Muscle layer of colon (tissue), 2 donors: ENCODE results near the gene GON7.
"Not testable (repeated sequence)": the region's sequence is repeated elsewhere in the genome, so short reads cannot be mapped to it uniquely, and the experiment has no call there.

ENCODE experiments used
- H3K27ac ChIP-seq: one replicate; pipeline ENCODE4 v1.7.0; 2013; ENCODE audit warnings: low read depth, mild to moderate bottlenecking, low read length, moderate library complexity
- H3K27me3 ChIP-seq, 2 donors: one replicate each; pipeline ENCODE4 v1.7.0; 2013; ENCODE audit warnings: low read length in 2 of 2, mild to moderate bottlenecking in 2 of 2; ENCODE audit not compliant: insufficient read depth in 2 of 2, control insufficient read depth in 1 of 2
- H3K36me3 ChIP-seq: one replicate; pipeline ENCODE4 v1.7.0; 2013; ENCODE audit warnings: mild to moderate bottlenecking, low read length; ENCODE audit not compliant: insufficient read depth
- H3K4me1 ChIP-seq: one replicate; pipeline ENCODE4 v1.7.0; 2013; ENCODE audit warnings: mild to moderate bottlenecking, low read length; ENCODE audit not compliant: insufficient read depth
- H3K4me3 ChIP-seq, 2 donors: one replicate each; pipeline ENCODE4 v1.7.0; 2013; ENCODE audit warnings: low read length in 2 of 2, low read depth in 1 of 2, mild to moderate bottlenecking in 1 of 2, moderate library complexity in 1 of 2
- H3K9ac ChIP-seq: one replicate; pipeline ENCODE4 v1.7.0; 2013; ENCODE audit warnings: low read length
- H3K9me3 ChIP-seq: one replicate; pipeline ENCODE4 v1.7.0; 2013; ENCODE audit warnings: mild to moderate bottlenecking, low read length
- donor health status: abdominal sarcoma.
- donor health status: Adenocarcinoma of cecum.

GON7 gene

GRCh38 chr14:93169619-93170018, 37.2 kb downstream of the GON7 start:
- H3K27me3 ChIP-seq, H3K9me3 ChIP-seq, H3K27ac ChIP-seq, H3K4me1 ChIP-seq, H3K9ac ChIP-seq, H3K4me3 ChIP-seq, H3K36me3 ChIP-seq: not testable (repeated sequence)

DNA sequence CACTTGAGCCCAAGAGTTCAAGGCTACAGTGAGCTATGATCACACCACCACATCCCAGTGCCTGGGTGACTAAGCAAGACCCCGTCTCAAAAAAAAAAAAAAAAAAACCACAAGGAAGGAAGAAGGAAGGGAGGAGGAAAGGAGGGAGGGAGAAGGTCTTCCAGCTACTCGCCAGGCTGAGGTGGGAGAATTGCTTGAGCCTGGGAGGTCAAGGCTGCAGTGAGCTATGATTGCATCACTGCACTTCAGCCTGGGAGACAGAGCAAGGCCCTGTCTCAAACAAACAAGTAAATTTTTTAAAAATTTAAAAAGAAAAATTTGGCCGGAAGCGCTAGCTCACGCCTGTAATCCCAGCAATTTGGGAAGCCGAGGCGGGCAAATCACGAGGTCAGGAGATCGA, 38.3 kb downstream of the GON7 start:
- not testable (repeated sequence) for H3K4me3 ChIP-seq, H3K27me3 ChIP-seq, H3K9me3 ChIP-seq, H3K27ac ChIP-seq, H3K9ac ChIP-seq, H3K36me3 ChIP-seq, H3K4me1 ChIP-seq

- H3K9me3 ChIP-seq, H3K36me3 ChIP-seq, H3K4me3 ChIP-seq, H3K27me3 ChIP-seq, H3K9ac ChIP-seq, H3K4me1 ChIP-seq, H3K27ac ChIP-seq: not testable (repeated sequence)
Observed at GRCh38 chr14:93165271-93166265, 41.3 kb downstream of the GON7 start.

- Histone ChIP-seq H3K27ac (no peak overlapping the region), H3K9ac (no peak overlapping the region), H3K9me3 (no peaks in the 10 kb centered on the region), H3K36me3 (no peaks in the 10 kb centered on the region), H3K4me3 (no peak overlapping the region), H3K4me1 (no peaks in the 10 kb centered on the region), H3K27me3 (no peaks in the 10 kb centered on the region)
Observed at GRCh38 chr14:93163564-93163963, 43.3 kb downstream of the GON7 start.

GRCh38 chr14:93161411-93161940, 45.4 kb downstream of the GON7 start:
- H3K4me3 ChIP-seq, result no peak overlapping the region
- no peaks in the 10 kb centered on the region for H3K4me1 ChIP-seq
- no peak overlapping the region for H3K9ac ChIP-seq
- H3K27ac ChIP-seq, result no peak overlapping the region
- H3K9me3 ChIP-seq, result no peaks in the 10 kb centered on the region
- no peaks in the 10 kb centered on the region for H3K36me3 ChIP-seq
- no peaks in the 10 kb centered on the region for H3K27me3 ChIP-seq

- H3K27me3 ChIP-seq, result no peaks in the 10 kb centered on the region
- no peak overlapping the region for H3K9ac ChIP-seq
- no peaks in the 10 kb centered on the region for H3K4me1 ChIP-seq
- H3K4me3 ChIP-seq, result no peak overlapping the region
- no peak overlapping the region for H3K27ac ChIP-seq
- no peaks in the 10 kb centered on the region for H3K9me3 ChIP-seq
- no peaks in the 10 kb centered on the region for H3K36me3 ChIP-seq
Observed at GRCh38 chr14:93160353-93160801, 46.5 kb downstream of the GON7 start.

- not testable (repeated sequence) for H3K4me3 ChIP-seq, H3K4me1 ChIP-seq, H3K9me3 ChIP-seq, H3K27me3 ChIP-seq, H3K36me3 ChIP-seq, H3K9ac ChIP-seq, H3K27ac ChIP-seq
Observed at GRCh38 chr14:93159625-93160352, 47.1 kb downstream of the GON7 start.

DNA sequence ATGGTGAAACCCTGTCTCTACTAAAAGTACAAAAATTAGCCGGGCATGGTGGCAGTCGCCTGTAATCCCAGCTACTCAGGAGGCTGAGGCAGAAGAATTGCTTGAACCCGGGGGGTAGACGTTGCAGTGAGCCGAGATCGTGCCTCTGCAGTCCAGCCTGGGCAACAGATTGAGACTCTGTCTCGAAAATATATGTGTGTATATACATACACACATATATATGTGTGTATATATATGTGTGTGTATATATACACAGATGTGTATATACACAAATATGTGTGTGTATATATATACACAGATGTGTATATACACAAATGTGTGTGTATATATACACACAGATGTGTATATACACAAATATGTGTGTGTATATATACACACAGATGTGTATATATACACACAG, 48.5 kb downstream of the GON7 start:
- H3K4me1 ChIP-seq, H3K9ac ChIP-seq, H3K36me3 ChIP-seq, H3K9me3 ChIP-seq, H3K27me3 ChIP-seq, H3K4me3 ChIP-seq, H3K27ac ChIP-seq: not testable (repeated sequence)

- no peaks in the 10 kb centered on the region for H3K27me3 ChIP-seq
- no peaks in the 10 kb centered on the region for H3K4me1 ChIP-seq
- no peak overlapping the region for H3K9ac ChIP-seq
- H3K36me3 ChIP-seq, result no peaks in the 10 kb centered on the region
- no peaks in the 10 kb centered on the region for H3K9me3 ChIP-seq
- H3K27ac ChIP-seq, result no peak overlapping the region
- H3K4me3 ChIP-seq, result no peak overlapping the region
Observed at GRCh38 chr14:93156693-93157369, 50.0 kb downstream of the GON7 start.

DNA sequence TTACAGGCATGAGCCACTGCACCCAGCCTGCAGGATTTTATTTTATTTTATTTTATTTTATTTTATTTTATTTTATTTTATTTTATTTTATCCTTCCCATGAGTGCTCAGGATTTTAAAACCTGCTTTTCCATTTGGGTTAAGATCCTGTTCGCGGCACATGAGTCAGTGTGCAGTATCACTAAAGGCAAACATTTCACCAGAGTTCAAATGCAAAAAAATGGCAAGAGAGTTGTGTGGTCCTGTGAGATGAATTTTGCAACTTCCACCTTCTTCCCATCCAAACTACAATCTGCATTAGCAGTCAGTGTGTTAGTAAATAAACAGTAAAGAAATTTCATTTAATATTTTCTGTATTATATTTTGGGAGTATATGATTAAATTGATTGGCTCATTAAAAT, 51.2 kb downstream of the GON7 start:
- no peaks in the 10 kb centered on the region for H3K4me1 ChIP-seq
- no peaks in the 10 kb centered on the region for H3K36me3 ChIP-seq
- H3K27me3 ChIP-seq, result no peaks in the 10 kb centered on the region
- H3K4me3 ChIP-seq, result no peak overlapping the region
- H3K9me3 ChIP-seq, result no peaks in the 10 kb centered on the region
- H3K27ac ChIP-seq, result no peak overlapping the region
- H3K9ac ChIP-seq, result no peak overlapping the region

- H3K27me3 ChIP-seq, result no peaks in the 10 kb centered on the region
- no peak overlapping the region for H3K9ac ChIP-seq
- no peaks in the 10 kb centered on the region for H3K36me3 ChIP-seq
- H3K27ac ChIP-seq, result no peak overlapping the region
- no peak overlapping the region for H3K4me3 ChIP-seq
- H3K4me1 ChIP-seq, result no peaks in the 10 kb centered on the region
- H3K9me3 ChIP-seq, result no peaks in the 10 kb centered on the region
Observed at GRCh38 chr14:93153121-93153520, 53.7 kb downstream of the GON7 start.
